Fibroblast of villous mesenchyme (primary cell): ENCODE data around the gene S100A2. TPM values are rescaled to one million over a fixed set of nuclear protein-coding genes. Genes with fewer than 3 reads are reported as not detected.
"Not testable (repeated sequence)": the region's sequence is repeated elsewhere in the genome, so short reads cannot be mapped to it uniquely, and the experiment has no call there.

ENCODE experiments used
- DNase-seq: peaks from one replicate; pipeline ENCODE4 v3.0.0-alpha.2; 2010; ENCODE audit warnings: low read depth
- H3K4me3 ChIP-seq: 2 replicates; pipeline ENCODE4 v1.5.1; 2011; ENCODE audit warnings: low read depth, mild to moderate bottlenecking, low read length
- total RNA-seq: library from RNA; depleted of rRNA; stranded (reverse); fragments of >200 nt; gene quantifications from 2 replicates; pipeline ENCODE4 v1.2.3, GENCODE V29; 2012
- TF ChIP-seq, protein P1 (sequence below): IDR thresholded peaks from 2 replicates; pipeline ENCODE4 v1.5.1; 2012; ENCODE audit warnings: low read depth, mild to moderate bottlenecking, low read length; ENCODE audit not compliant: insufficient read depth

The S100A2 gene
- total RNA-seq, 1 donor: 2.2 TPM

GRCh38 chr1:153567621-153568366, 2.1 kb upstream of the S100A2 start:
- H3K4me3 ChIP-seq: no peak overlapping the region
- no peak for DNase-seq
- TF ChIP-seq, protein P1, sequence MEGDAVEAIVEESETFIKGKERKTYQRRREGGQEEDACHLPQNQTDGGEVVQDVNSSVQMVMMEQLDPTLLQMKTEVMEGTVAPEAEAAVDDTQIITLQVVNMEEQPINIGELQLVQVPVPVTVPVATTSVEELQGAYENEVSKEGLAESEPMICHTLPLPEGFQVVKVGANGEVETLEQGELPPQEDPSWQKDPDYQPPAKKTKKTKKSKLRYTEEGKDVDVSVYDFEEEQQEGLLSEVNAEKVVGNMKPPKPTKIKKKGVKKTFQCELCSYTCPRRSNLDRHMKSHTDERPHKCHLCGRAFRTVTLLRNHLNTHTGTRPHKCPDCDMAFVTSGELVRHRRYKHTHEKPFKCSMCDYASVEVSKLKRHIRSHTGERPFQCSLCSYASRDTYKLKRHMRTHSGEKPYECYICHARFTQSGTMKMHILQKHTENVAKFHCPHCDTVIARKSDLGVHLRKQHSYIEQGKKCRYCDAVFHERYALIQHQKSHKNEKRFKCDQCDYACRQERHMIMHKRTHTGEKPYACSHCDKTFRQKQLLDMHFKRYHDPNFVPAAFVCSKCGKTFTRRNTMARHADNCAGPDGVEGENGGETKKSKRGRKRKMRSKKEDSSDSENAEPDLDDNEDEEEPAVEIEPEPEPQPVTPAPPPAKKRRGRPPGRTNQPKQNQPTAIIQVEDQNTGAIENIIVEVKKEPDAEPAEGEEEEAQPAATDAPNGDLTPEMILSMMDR: no peak

- TF ChIP-seq, protein P1: no peak
- DNase-seq: peak; percentile 99
- no peak overlapping the region for H3K4me3 ChIP-seq
Observed at GRCh38 chr1:153566414-153567371, 1.0 kb upstream of the S100A2 start.

GRCh38 chr1:153563991-153564390, 1.7 kb downstream of the S100A2 start:
- H3K4me3 ChIP-seq: no peak overlapping the region
- TF ChIP-seq, protein P1: no peak
- DNase-seq: no peak

DNA sequence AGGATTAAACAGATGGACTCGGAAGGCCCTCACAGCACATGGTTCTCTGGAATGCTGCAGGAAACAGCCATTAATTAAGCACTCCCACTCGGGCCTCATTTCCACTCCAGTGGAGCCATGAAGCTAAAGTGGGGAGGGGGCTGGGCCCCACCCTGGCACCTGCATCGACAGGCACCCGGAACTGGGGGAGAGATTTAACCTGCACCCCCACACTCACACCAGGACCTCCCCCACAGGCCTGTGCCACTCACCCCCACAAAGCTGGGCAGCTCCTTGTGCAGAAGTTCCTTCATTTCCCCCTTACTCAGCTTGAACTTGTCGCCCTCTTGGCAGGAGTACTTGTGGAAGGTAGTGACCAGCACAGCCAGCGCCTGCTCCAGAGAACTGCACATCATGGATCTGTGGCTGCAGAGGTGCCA, 2.2 kb downstream of the S100A2 start:
- no peak overlapping the region for H3K4me3 ChIP-seq
- DNase-seq: no peak
- TF ChIP-seq, protein P1: no peak

GRCh38 chr1:153562021-153562420, 3.6 kb downstream of the S100A2 start:
- not testable (repeated sequence) for DNase-seq, H3K4me3 ChIP-seq

- TF ChIP-seq, protein P1: no peak
- H3K4me3 ChIP-seq: no peak overlapping the region
- DNase-seq: no peak
Observed at GRCh38 chr1:153561466-153561985, 4.1 kb downstream of the S100A2 start.

GRCh38 chr1:153560771-153561465, 4.7 kb downstream of the S100A2 start:
- TF ChIP-seq, protein P1: no peak
- no peak for DNase-seq
- H3K4me3 ChIP-seq: no peak overlapping the region
